GM21367 (cell line): ENCODE results near the gene MNAT1.
"Not testable (repeated sequence)": the region's sequence is repeated elsewhere in the genome, so short reads cannot be mapped to it uniquely, and the experiment has no call there.

Experiments
- ATAC-seq: cut with Tn5 transposase; IDR thresholded peaks from one replicate; pipeline ENCODE4 v1.9.1; 2021; ENCODE audit not compliant: unreplicated experiment

Gene MNAT1

DNA sequence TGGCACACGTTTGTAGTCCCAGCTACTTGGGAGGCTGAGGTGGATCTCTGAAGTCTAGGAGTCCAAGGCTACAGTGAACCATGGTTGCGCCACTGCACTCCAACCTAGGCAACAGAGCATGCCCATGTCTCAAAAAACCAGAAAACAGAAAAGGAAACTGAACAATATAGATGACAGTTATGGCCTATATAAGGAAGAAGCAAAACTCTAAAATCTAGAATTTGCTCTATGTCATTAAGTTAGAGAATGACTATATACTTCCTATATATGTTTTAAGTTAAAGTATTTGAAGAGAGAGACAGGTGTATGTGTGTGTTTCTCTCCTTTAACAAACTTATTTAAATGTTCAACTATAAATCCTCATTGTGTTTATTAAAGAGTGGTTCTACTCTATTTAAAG lies 65.8 kb downstream of the MNAT1 start:
- ATAC-seq: no peak

DNA sequence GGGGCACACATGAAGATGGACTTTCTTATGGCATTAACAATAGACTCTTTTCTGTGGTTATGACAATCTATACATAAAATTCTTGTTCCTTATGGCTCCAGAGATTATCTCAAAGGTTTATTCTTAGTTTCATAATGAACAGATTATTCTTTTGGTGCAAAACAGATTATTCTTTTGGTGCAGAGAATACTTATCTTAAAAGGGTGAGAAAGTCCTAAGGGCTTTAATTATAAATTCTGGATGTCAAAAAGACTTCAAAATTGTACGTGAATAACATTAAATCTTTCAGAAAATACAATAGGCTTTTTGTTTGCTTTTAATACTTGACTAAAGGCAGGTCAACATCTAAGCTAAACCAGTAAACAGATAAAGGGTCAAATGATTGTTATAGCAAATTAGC lies 69.3 kb downstream of the MNAT1 start:
- no peak for ATAC-seq

- ATAC-seq: no peak
Observed at GRCh38 chr14:60805841-60806430, 71.4 kb downstream of the MNAT1 start.

DNA sequence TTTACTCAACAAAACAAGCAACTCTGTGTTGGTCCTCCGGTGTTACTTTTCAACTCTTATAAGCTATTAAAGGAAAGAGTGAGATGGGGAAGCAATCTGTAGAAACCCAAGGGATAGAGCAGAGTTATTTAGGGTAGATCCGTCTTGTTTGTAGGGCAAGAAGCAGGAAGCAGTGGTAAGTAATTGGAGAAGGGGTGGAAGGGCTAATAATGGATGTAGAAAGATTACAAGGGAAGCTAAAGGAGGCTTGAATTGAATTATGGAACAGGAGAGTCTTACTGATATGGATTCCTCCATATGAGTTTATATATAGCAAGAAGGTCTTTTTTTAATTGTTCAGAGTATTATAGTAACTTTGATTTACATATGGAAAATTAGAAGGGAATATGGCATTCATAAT lies 72.7 kb downstream of the MNAT1 start:
- ATAC-seq: no peak

GRCh38 chr14:60807971-60808370 lies 73.4 kb downstream of the MNAT1 start:
- no peak for ATAC-seq

- ATAC-seq: no peak
Observed at GRCh38 chr14:60812987-60813386, 78.4 kb downstream of the MNAT1 start.

- peak; percentile 92 for ATAC-seq
Observed at GRCh38 chr14:60815371-60815770, 80.8 kb downstream of the MNAT1 start.

DNA sequence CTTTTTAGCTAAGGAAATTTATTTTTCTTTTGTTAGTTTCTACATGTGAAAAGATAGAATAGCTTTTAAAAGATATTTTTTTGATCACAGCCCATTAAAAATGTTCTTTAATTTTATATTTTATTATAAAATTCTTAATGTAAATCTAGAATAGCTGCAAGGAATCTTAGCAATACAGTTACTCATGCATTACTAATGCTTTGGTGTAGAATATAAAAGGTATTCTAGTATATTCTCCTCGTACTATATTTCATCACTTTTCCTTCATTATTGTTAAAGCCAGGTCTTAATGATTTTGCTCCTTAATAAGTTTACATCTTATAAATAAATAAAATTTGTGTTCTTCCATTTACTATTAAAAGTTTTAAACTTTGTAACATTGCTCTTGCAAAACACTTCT lies 82.6 kb downstream of the MNAT1 start:
- ATAC-seq: no peak

DNA sequence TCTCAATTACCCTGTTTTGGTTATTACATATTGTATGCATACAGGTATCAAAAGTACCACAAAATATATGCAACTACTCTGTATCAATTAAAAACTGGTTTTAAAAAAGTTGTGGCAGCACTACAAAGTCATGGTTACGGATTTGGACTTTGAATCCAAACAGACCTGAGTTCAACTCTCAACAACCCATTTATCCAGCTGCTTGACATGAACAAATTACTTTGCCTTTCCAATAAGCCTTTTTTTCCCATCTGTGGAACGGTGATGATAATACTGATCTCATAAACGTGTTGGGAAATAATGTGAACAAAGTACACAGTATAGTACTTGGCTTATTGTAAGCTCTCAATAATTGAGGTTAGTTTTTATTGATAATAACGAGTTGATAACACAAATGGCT lies 85.0 kb downstream of the MNAT1 start:
- no peak for ATAC-seq

GRCh38 chr14:60838601-60839000 lies 104.0 kb downstream of the MNAT1 start:
- ATAC-seq: no peak

- ATAC-seq: no peak
Observed at GRCh38 chr14:60839057-60839456, 104.5 kb downstream of the MNAT1 start.

GRCh38 chr14:60839657-60840056 lies 105.1 kb downstream of the MNAT1 start:
- ATAC-seq: no peak

DNA sequence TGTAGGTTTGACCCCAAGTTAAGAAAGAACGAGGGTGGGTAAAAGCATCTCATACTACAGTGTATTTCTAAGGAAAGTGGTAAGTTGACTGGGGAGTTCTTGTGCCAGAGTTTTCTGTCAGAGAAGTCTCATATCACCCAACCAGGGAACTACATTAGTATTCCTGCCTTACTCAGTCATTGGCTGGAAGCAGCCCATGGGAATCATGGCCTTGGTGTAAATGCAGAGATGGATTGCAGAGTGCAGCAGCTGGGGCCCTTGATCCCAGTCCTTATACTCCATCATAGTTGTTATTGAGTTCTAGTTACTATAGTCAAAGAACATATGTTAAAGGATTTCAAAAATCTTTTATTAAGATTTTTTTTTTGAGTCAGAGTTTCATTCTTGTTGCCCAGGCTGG lies 105.8 kb downstream of the MNAT1 start:
- no peak for ATAC-seq

- ATAC-seq: peak; percentile 96
Observed at GRCh38 chr14:60845523-60845922, 111.0 kb downstream of the MNAT1 start.

DNA sequence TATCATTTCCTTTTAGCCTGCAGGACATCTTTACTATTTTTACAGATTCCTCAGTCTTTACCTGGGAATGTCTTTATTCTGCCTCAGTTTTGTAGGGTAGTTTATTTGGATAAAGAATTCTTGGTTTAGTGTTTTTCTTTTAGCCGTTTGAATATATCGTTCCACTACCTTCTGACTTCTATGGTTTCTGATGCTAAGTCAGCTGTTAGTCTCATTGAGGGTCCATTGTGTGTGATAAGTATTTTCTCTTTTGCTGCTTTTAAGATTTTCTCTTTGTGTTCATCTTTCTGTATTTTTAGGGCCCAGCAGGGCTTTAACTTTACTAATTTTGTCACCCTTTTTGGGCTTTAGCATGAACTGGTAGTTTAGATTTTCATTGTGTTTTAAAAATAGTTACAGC lies 113.5 kb downstream of the MNAT1 start:
- ATAC-seq: no peak

- ATAC-seq: not testable (repeated sequence)
Observed at GRCh38 chr14:60851692-60852091, 117.1 kb downstream of the MNAT1 start.

GRCh38 chr14:60856111-60856510 lies 121.5 kb downstream of the MNAT1 start:
- no peak for ATAC-seq

- ATAC-seq: no peak
Observed at GRCh38 chr14:60859525-60859924, 125.0 kb downstream of the MNAT1 start.

DNA sequence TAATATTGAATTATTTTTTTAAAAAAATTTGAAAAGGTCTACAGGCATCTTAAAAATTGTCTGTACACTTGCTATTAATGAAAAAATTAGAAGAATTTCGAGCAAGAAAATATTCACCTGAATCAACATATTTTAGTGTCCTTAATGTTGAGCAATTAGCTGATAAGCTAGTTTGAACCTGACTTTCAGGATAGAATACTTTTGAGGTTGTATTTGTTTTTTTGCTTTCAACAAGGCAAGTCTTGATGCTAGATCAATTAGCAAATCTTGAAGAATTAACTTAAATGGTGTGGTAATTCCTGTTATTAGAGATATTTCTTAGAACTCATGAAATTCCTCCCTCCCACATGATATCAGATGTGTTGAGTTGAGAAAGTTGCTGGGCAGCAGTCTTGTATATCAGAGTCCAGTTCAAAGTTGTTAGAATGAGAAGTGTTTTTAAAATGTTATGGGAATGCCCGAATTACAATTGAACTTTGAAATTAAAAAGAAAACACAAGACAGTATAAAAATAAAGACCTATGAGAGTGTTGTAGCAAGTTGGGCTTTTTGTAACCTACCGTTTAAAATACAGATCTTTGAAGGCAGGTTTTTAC lies 127.1 kb downstream of the MNAT1 start:
- ATAC-seq: no peak

DNA sequence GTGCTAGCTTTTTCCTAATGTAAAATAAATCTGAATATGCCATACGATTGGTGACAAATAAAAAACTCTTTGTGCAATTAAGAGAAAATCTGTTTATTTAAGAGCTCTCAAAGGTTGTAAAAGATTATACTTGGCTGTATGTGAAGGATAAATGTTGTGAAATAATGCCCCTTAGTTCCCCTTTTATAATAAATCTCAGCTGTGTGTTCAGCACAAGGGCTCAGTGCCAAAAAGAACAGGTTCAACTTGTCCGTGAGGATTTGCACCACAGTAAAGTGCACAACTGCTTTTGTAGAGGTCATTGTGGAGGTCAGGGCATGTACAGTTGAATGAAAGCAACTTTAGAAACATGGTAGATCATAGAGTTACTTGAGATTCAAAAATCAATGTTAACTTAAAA lies 127.7 kb downstream of the MNAT1 start:
- ATAC-seq: no peak

GRCh38 chr14:60863249-60863648 lies 128.7 kb downstream of the MNAT1 start:
- ATAC-seq: no peak

DNA sequence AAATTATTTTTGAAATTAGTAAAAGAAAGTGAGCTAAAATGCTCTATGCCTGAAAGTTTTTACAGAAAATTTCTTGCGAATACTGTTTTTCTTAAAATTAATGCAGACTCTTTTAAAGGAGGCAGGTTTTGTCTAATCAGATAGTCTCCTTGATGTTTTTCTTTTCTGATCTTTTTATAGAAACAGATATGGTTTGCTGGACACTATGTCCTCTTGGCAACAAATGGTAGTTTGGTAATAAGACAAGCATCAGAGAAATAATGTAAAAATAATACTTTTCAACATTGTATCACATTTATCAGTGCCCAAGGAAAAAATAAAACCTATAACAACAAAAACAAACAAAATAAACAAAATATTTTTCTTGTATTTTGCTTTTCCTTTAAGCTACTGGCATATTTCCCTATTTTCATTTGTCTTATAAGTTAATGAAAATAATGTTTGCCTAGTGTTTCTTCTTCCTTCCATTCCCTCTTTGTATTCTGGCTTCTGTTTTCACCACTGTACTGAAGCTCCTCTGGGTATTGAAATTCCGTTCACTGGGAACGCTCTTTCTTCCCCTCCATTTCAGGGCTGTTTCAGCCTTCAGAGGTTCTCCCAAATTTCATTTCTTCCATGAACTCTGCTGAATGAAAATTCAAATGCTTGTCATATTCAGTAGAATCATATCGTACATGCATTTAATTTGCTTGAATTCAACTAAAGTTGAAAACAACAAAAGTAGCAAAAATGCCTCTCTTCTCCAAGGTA lies 131.0 kb downstream of the MNAT1 start:
- ATAC-seq: no peak
